ENCODE measurements around the gene ISM2. TPM values are rescaled to one million over a fixed set of nuclear protein-coding genes. Genes with fewer than 3 reads are reported as not detected.
"Not testable (repeated sequence)": the region's sequence is repeated elsewhere in the genome, so short reads cannot be mapped to it uniquely, and the experiment has no call there.

ISM2 gene
- total and polyA plus RNA-seq, 9 of the 15 experiments (the other 6 are each of a cell fraction or from before 2014, with no cell fraction given): 0.08 to 0.11 TPM; not detected in 7

DNA sequence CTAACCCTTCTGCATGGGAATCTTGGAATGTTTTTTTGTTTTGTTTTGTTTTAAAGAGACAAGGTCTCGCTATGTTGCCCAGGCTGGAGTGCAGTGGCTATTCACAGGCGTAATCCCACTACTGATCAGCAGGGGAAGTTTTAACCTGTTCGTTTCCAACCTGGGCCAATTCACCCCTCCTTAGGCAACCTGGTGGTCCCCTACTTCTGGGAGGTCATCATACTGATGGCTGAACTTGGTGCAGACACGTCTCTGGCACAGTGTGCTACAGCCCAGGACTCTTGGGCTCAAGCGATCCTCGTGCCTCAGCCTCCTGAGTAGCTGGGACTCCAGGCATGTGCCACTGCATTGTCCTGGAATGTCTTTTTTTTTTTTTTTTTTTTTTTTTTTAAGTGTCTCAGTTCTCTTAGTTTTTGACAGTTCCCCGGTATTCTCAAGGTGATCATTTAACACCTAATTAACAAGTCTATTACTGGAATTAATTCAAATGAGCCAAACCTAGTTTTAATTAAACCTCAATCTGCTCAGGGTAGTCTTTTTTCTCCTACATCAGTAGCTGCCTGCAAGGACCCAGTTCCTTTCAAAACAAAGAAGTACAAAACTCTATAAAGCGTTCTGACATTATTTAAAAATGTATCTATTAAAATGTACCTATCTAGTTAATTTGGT is 49.0 kb upstream of the ISM2 start:
- ATAC-seq: no peak
- no peaks in the 10 kb centered on the region for H4K20me1 ChIP-seq (replicated peaks; ENCODE audit: control insufficient read depth, insufficient read depth, low read length)
- no peaks in the 10 kb centered on the region for H3K79me2 ChIP-seq (ENCODE audit: control insufficient read depth, insufficient read depth, low read length)
- H3K9me3 ChIP-seq (replicated peaks; ENCODE audit: control insufficient read depth, insufficient read depth, low read depth, low read length): no peaks in the 10 kb centered on the region
- peaks cover 0 to 5% of the 10 kb centered on the region in 2 experiments; a peak in 1 of 5 replicates for H3K4me1 ChIP-seq (replicated peaks in 1 of 2; ENCODE audit: control insufficient read depth in 2 of 2, insufficient read depth in 2 of 2, low read length in 2 of 2)
- no TSS peak for BruUV-seq (replicated peaks)
- TF ChIP-seq, protein P1, sequence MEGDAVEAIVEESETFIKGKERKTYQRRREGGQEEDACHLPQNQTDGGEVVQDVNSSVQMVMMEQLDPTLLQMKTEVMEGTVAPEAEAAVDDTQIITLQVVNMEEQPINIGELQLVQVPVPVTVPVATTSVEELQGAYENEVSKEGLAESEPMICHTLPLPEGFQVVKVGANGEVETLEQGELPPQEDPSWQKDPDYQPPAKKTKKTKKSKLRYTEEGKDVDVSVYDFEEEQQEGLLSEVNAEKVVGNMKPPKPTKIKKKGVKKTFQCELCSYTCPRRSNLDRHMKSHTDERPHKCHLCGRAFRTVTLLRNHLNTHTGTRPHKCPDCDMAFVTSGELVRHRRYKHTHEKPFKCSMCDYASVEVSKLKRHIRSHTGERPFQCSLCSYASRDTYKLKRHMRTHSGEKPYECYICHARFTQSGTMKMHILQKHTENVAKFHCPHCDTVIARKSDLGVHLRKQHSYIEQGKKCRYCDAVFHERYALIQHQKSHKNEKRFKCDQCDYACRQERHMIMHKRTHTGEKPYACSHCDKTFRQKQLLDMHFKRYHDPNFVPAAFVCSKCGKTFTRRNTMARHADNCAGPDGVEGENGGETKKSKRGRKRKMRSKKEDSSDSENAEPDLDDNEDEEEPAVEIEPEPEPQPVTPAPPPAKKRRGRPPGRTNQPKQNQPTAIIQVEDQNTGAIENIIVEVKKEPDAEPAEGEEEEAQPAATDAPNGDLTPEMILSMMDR (IDR thresholded peaks at IDR 0.05 in 2 of 3, conservative IDR thresholded peaks at IDR 0.05 in 1 of 3; ENCODE audit: insufficient read depth in 2 of 3, low read depth in 1 of 3, low read length in 3 of 3): 0 out of 6 replicates have a peak, but pooled peaks of 1 of the 3 experiments have one; percentile 12
- TF ChIP-seq, protein P2, sequence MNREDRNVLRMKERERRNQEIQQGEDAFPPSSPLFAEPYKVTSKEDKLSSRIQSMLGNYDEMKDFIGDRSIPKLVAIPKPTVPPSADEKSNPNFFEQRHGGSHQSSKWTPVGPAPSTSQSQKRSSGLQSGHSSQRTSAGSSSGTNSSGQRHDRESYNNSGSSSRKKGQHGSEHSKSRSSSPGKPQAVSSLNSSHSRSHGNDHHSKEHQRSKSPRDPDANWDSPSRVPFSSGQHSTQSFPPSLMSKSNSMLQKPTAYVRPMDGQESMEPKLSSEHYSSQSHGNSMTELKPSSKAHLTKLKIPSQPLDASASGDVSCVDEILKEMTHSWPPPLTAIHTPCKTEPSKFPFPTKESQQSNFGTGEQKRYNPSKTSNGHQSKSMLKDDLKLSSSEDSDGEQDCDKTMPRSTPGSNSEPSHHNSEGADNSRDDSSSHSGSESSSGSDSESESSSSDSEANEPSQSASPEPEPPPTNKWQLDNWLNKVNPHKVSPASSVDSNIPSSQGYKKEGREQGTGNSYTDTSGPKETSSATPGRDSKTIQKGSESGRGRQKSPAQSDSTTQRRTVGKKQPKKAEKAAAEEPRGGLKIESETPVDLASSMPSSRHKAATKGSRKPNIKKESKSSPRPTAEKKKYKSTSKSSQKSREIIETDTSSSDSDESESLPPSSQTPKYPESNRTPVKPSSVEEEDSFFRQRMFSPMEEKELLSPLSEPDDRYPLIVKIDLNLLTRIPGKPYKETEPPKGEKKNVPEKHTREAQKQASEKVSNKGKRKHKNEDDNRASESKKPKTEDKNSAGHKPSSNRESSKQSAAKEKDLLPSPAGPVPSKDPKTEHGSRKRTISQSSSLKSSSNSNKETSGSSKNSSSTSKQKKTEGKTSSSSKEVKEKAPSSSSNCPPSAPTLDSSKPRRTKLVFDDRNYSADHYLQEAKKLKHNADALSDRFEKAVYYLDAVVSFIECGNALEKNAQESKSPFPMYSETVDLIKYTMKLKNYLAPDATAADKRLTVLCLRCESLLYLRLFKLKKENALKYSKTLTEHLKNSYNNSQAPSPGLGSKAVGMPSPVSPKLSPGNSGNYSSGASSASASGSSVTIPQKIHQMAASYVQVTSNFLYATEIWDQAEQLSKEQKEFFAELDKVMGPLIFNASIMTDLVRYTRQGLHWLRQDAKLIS (CRISPR knock-in tag; IDR thresholded peaks at IDR 0.05): no peak
- no peak for DNase-seq (ENCODE audit: extremely low read depth in 1 of 4, low spot score in 3 of 4)
- H3K27me3 ChIP-seq (ENCODE audit: control insufficient read depth in 2 of 2, insufficient read depth in 2 of 2, low read length in 2 of 2): no peaks in the 10 kb centered on the region
- 86% methylated on average over 4 of the region's 8 CpGs for WGBS (ENCODE audit: insufficient coverage, low coverage, missing lambda C conversion rate)
- H2AFZ ChIP-seq (ENCODE audit: low read depth, low read length): no peak overlapping the region
- no peak overlapping the region for H3K9ac ChIP-seq (ENCODE audit: insufficient read depth in 1 of 2, low read depth in 2 of 2, low read length in 2 of 2)
- H3K4me3 ChIP-seq: no peak overlapping the region
- CTCF ChIA-PET (ENCODE audit: low intra/inter-chr PET ratio): no interaction called here
- H3K36me3 ChIP-seq (ENCODE audit: control insufficient read depth, insufficient read depth, low read length): peaks cover 55% of the 10 kb centered on the region
- no peak overlapping the region for H3K27ac ChIP-seq (ENCODE audit: extremely low read depth, low read depth, low read length)
- intact Hi-C loops (cut with micrococcal nuclease): no loop called here
- POLR2A ChIA-PET: no interaction called here
- no peak for FAIRE-seq
- in situ Hi-C loops (cut with MboI): no loop called here
- H3K4me2 ChIP-seq (ENCODE audit: insufficient read depth, low read length): no peak overlapping the region
- no peaks in the 10 kb centered on the region for H3K9me1 ChIP-seq (ENCODE audit: control insufficient read depth, insufficient read depth, low read length)

DNA sequence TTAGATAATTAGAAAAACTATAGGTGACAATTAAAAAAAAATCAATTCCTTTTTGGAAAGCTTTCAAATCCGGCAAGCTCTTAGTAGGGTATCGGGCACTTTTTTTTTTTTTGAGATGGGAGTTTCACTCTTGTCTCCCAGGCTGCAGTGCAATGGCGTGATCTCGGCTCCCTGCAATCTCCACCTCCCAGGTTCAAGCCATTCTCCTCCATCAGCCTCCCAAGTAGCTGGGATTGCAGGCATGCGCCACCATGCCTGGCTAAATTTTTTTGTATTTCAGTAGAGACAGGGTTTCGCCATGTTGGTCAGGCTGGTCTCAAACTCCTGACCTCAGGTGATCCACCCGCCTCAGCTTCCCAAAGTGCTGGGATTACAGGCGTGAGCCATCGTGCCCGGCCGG is 46.6 kb upstream of the ISM2 start:
- ATAC-seq; DNase-seq (ENCODE audit: extremely low read depth in 1 of 4, low spot score in 3 of 4); H3K4me3 ChIP-seq; H3K9me3 ChIP-seq (replicated peaks; ENCODE audit: control insufficient read depth, insufficient read depth, low read depth, low read length); H2AFZ ChIP-seq (ENCODE audit: low read depth, low read length); H3K9ac ChIP-seq (ENCODE audit: insufficient read depth in 1 of 2, low read depth in 2 of 2, low read length in 2 of 2); H3K27ac ChIP-seq (ENCODE audit: extremely low read depth, low read depth, low read length); H3K79me2 ChIP-seq (ENCODE audit: control insufficient read depth, insufficient read depth, low read length); in situ Hi-C loops (cut with MboI); CTCF ChIA-PET (ENCODE audit: low intra/inter-chr PET ratio); H4K20me1 ChIP-seq (replicated peaks; ENCODE audit: control insufficient read depth, insufficient read depth, low read length); BruUV-seq (replicated peaks); intact Hi-C loops (cut with micrococcal nuclease); H3K4me1 ChIP-seq (replicated peaks in 1 of 2; ENCODE audit: control insufficient read depth in 2 of 2, insufficient read depth in 2 of 2, low read length in 2 of 2); H3K4me2 ChIP-seq (ENCODE audit: insufficient read depth, low read length); H3K9me1 ChIP-seq (ENCODE audit: control insufficient read depth, insufficient read depth, low read length); FAIRE-seq; H3K27me3 ChIP-seq (ENCODE audit: control insufficient read depth in 2 of 2, insufficient read depth in 2 of 2, low read length in 2 of 2): not testable (repeated sequence)
- POLR2A ChIA-PET: interaction anchor here (0.6 to 0.7 kb wide), 2 partner anchors 349 to 363 kb away, joined by 3 read pairs; no protein-coding TSS in a partner anchor
- peaks cover 42% of the 10 kb centered on the region for H3K36me3 ChIP-seq (ENCODE audit: control insufficient read depth, insufficient read depth, low read length)
- WGBS (ENCODE audit: insufficient coverage, low coverage, missing lambda C conversion rate): 90% methylated on average over 11 of the region's 11 CpGs
